Astrocyte (in vitro differentiated cells and primary cell): ENCODE measurements around the gene LHPP. TPM values are rescaled to one million over a fixed set of nuclear protein-coding genes. Genes with fewer than 3 reads are reported as not detected.

Experiments
- DNase-seq: peaks from one replicate; pipeline ENCODE4 v3.0.0-alpha.2; 2010; ENCODE audit warnings: low read depth
- FAIRE-seq: peaks from 2 replicates; lab custom pipeline; 2011; peaks lifted over from hg19 to GRCh38; lab: Jason Lieb, UNC
- H2AFZ ChIP-seq: 2 replicates; pipeline ENCODE4 v1.6.0; 2012; ENCODE audit warnings: low read depth, low read length, inconsistent platforms
- H3K27ac ChIP-seq: 2 replicates; pipeline ENCODE4 v1.5.1; 2011; ENCODE audit warnings: low read depth, low read length, inconsistent platforms
- H3K27me3 ChIP-seq: 2 replicates; pipeline ENCODE4 v1.6.0; 2011; ENCODE audit warnings: low read length, inconsistent platforms; ENCODE audit not compliant: insufficient read depth
- H3K36me3 ChIP-seq: 2 replicates; pipeline ENCODE4 v1.5.1; 2011; ENCODE audit warnings: low read length, inconsistent platforms; ENCODE audit not compliant: insufficient read depth
- H3K4me1 ChIP-seq: 2 replicates; pipeline ENCODE4 v1.5.1; 2011; ENCODE audit warnings: low read length, inconsistent platforms; ENCODE audit not compliant: insufficient read depth
- H3K4me2 ChIP-seq: 2 replicates; pipeline ENCODE4 v1.6.0; 2012; ENCODE audit warnings: low read length, inconsistent platforms
- H3K4me3 ChIP-seq: 2 replicates; pipeline ENCODE4 v1.5.1; 2011; ENCODE audit warnings: low read depth, mild to moderate bottlenecking, low read length, inconsistent platforms; ENCODE audit not compliant: insufficient read depth
- H3K79me2 ChIP-seq: 2 replicates; pipeline ENCODE4 v1.6.0; 2012; ENCODE audit warnings: mild to moderate bottlenecking, low read length, inconsistent platforms; ENCODE audit not compliant: insufficient read depth
- H3K9ac ChIP-seq: 2 replicates; pipeline ENCODE4 v1.6.0; 2012; ENCODE audit warnings: mild to moderate bottlenecking, low read length, inconsistent platforms
- H3K9me3 ChIP-seq: 2 replicates; pipeline ENCODE4 v1.5.1; 2012; ENCODE audit warnings: low read depth, mild to moderate bottlenecking, low read length, inconsistent platforms; ENCODE audit not compliant: insufficient read depth
- H4K20me1 ChIP-seq: 2 replicates; pipeline ENCODE4 v1.6.0; 2012; ENCODE audit warnings: low read length, inconsistent platforms; ENCODE audit not compliant: insufficient read depth
- H3K27ac Mint-ChIP-seq: one replicate; pipeline ENCODE4 v1.8.0; 2021; ENCODE audit warnings: mild to moderate bottlenecking, mixed read lengths; ENCODE audit not compliant: unreplicated experiment
- H3K27me3 Mint-ChIP-seq: one replicate; pipeline ENCODE4 v1.8.0; 2021; ENCODE audit warnings: low read depth, mixed read lengths; ENCODE audit not compliant: unreplicated experiment
- H3K36me3 Mint-ChIP-seq: one replicate; pipeline ENCODE4 v1.8.0; 2021; ENCODE audit warnings: low read depth, mixed read lengths; ENCODE audit not compliant: unreplicated experiment
- H3K4me1 Mint-ChIP-seq: one replicate; pipeline ENCODE4 v1.8.0; 2021; ENCODE audit warnings: low read depth, mixed read lengths; ENCODE audit not compliant: unreplicated experiment
- H3K4me3 Mint-ChIP-seq: one replicate; pipeline ENCODE4 v1.8.0; 2021; ENCODE audit warnings: mild to moderate bottlenecking, moderate library complexity, mixed read lengths; ENCODE audit not compliant: unreplicated experiment
- H3K9me3 Mint-ChIP-seq: one replicate; pipeline ENCODE4 v1.8.0; 2021; ENCODE audit warnings: mild to moderate bottlenecking, mixed read lengths; ENCODE audit not compliant: unreplicated experiment
- CTCF ChIP-seq: IDR thresholded peaks from 2 replicates; pipeline ENCODE4 v1.5.1; 2011; ENCODE audit warnings: low read depth, mild to moderate bottlenecking, inconsistent platforms, low read length, moderate library complexity; ENCODE audit not compliant: insufficient read depth
- EZH2 ChIP-seq: IDR thresholded peaks from 2 replicates; pipeline ENCODE4 v1.6.1; 2012; ENCODE audit warnings: mild to moderate bottlenecking, low read length, inconsistent platforms; ENCODE audit not compliant: insufficient read depth
- total RNA-seq: library from RNA; stranded (reverse); gene quantifications from 2 replicates; pipeline ENCODE4 v1.2.1, GENCODE V29; 2021

Gene LHPP
- total RNA-seq, 1 donor from 2014 or later: 6.9 TPM

- Mint-ChIP-seq H3K4me1 (peaks cover 11% of the 10 kb centered on the region), H3K4me3 (no peak overlapping the region), H3K27ac (no peak overlapping the region), H3K27me3 (peaks cover 3% of the 10 kb centered on the region), H3K9me3 (no peaks in the 10 kb centered on the region), H3K36me3 (peaks cover 6% of the 10 kb centered on the region)
- no peak for TF ChIP-seq CTCF
- TF ChIP-seq EZH2: no peak
- no peaks in the 10 kb centered on the region for H3K27me3 ChIP-seq
- no peak overlapping the region for H2AFZ ChIP-seq
- peaks cover 32% of the 10 kb centered on the region for H4K20me1 ChIP-seq
- no peak overlapping the region for H3K4me2 ChIP-seq
- no peaks in the 10 kb centered on the region for H3K36me3 ChIP-seq
- no peaks in the 10 kb centered on the region for H3K4me1 ChIP-seq
- H3K27ac ChIP-seq: no peak overlapping the region
- no peak overlapping the region for H3K4me3 ChIP-seq
- no peaks in the 10 kb centered on the region for H3K9me3 ChIP-seq
- DNase-seq (no peak), FAIRE-seq (no peak)
- no peaks in the 10 kb centered on the region for H3K79me2 ChIP-seq
- no peak overlapping the region for H3K9ac ChIP-seq
Measured at GRCh38 chr10:124622866-124623536, 161.4 kb downstream of the LHPP start.

GRCh38 chr10:124624006-124624405 lies 162.4 kb downstream of the LHPP start:
- TF ChIP-seq EZH2: no peak
- no peak for TF ChIP-seq CTCF
- FAIRE-seq: no peak

GRCh38 chr10:124624466-124624865 lies 162.8 kb downstream of the LHPP start:
- no peak for FAIRE-seq
- Histone ChIP-seq H3K36me3 (no peaks in the 10 kb centered on the region), H3K79me2 (no peaks in the 10 kb centered on the region)

More at GRCh38 chr10:124624006-124624405, 162.4 kb downstream of the LHPP start:
- H3K79me2 ChIP-seq: no peaks in the 10 kb centered on the region
- no peaks in the 10 kb centered on the region for H3K9me3 ChIP-seq
- H3K27ac ChIP-seq: no peak overlapping the region
- H3K4me2 ChIP-seq: no peak overlapping the region
- Mint-ChIP-seq H3K36me3 (peaks cover 6% of the 10 kb centered on the region), H3K4me3 (no peak overlapping the region), H3K27ac (no peak overlapping the region), H3K9me3 (no peaks in the 10 kb centered on the region), H3K27me3 (peaks cover 3% of the 10 kb centered on the region), H3K4me1 (peaks cover 9% of the 10 kb centered on the region)
- H3K9ac ChIP-seq: no peak overlapping the region
- H4K20me1 ChIP-seq: peaks cover 36% of the 10 kb centered on the region
- H3K27me3 ChIP-seq: no peaks in the 10 kb centered on the region
- no peak overlapping the region for H3K4me3 ChIP-seq
- H2AFZ ChIP-seq: no peak overlapping the region
- no peaks in the 10 kb centered on the region for H3K36me3 ChIP-seq
- no peak for DNase-seq
- H3K4me1 ChIP-seq: no peaks in the 10 kb centered on the region

More at GRCh38 chr10:124624466-124624865, 162.8 kb downstream of the LHPP start:
- peaks cover 40% of the 10 kb centered on the region for H4K20me1 ChIP-seq
- Mint-ChIP-seq H3K36me3 (peaks cover 6% of the 10 kb centered on the region), H3K27ac (no peak overlapping the region), H3K4me3 (no peak overlapping the region), H3K27me3 (peaks cover 5% of the 10 kb centered on the region), H3K9me3 (no peaks in the 10 kb centered on the region), H3K4me1 (peaks cover 4% of the 10 kb centered on the region)
- no peak overlapping the region for H3K4me3 ChIP-seq
- H3K4me2 ChIP-seq: no peak overlapping the region
- no peak for TF ChIP-seq CTCF
- no peak for TF ChIP-seq EZH2
- no peak overlapping the region for H3K9ac ChIP-seq
- H3K27me3 ChIP-seq: no peaks in the 10 kb centered on the region
- no peak overlapping the region for H2AFZ ChIP-seq
- H3K27ac ChIP-seq: no peak overlapping the region
- DNase-seq: no peak
- H3K9me3 ChIP-seq: no peaks in the 10 kb centered on the region
- H3K4me1 ChIP-seq: no peaks in the 10 kb centered on the region
